Head of caudate nucleus (tissue), 42 donors: Measurements from ENCODE around the gene SPRYD4.
A peak's percentile ranks its signal among the peaks of the same experiment; 100 is the strongest.
"Not testable (repeated sequence)": the region's sequence is repeated elsewhere in the genome, so short reads cannot be mapped to it uniquely, and the experiment has no call there.

Source experiments
- DNase-seq, 42 donors: peaks; one replicate each; pipeline versions ENCODE4 v3.0.0 to v3.0.0-alpha.2; 2020 to 2021; ENCODE audit warnings: mixed read lengths in 7 of 42
- intact Hi-C: fragments of 100-400 bp; cut with DNase I; formaldehyde crosslinking; loops from one replicate; pipeline ENCODE4 v1.15.0; 2022

The SPRYD4 gene

GRCh38 chr12:56499879-56500278 is 31.5 kb downstream of the SPRYD4 start:
- intact Hi-C loops: not testable (repeated sequence)
- peak in 1 of 42 donors; percentile 7 for DNase-seq

- intact Hi-C loops: no loop called here
- DNase-seq: no peak
Observed at GRCh38 chr12:56510786-56511185, 42.4 kb downstream of the SPRYD4 start.

DNA sequence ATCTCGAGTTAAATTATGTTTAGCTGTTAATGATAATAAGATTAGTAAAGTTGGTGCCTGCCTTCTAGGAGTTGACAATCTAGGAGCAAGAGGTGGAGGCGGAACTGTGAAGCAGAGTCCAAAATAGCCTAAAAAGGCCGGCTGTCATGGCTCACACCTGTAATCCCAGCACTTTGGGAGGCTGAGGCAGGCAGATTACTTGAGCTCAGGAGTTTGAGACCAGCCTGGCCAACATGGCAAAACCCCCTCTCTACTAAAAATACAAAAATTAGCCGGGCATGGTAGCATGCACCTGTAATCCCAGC is 45.6 kb downstream of the SPRYD4 start:
- DNase-seq, intact Hi-C loops: not testable (repeated sequence)

DNA sequence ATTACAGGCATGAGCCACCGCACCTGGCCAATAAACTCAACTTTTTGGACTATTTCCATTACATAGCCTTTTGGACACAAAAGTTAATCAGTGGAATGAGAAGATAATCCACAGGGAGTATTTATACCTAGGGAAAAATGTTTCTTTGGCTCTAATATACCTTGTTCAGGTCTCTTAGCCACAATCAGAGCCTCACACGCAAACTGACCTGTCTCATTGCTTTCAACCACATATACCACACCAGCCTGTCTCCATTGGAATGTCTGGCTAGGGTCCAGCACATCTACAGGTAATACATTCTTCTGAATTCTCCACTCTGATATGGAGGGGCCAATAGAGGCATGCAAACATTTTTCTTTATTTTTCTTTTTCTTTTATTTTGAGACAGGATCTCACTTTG is 49.5 kb downstream of the SPRYD4 start:
- intact Hi-C loops: no loop called here
- DNase-seq: no peak

DNA sequence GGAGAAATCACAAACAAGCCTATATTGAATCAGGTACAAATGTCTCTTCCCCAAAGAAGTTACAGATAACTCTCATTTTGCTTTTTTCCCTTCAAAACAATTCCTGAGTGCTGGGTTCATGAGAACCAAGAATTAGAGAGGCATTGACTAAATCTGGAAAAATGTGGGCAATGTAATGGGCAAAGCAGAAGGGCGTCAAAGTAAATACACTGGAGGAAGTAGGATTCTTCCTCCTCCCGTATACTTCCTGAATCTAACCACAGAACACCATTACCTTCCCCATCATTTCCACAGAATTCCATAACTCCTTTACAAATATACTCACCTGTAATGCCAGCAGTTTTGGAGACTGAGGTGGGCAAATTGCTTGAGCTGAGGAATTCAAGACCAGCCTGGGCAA is 50.2 kb downstream of the SPRYD4 start:
- intact Hi-C loops: no loop called here
- DNase-seq: no peak

- intact Hi-C loops: loop anchor here (5.0 kb wide), 1 partner anchor 52 kb away; no protein-coding TSS in a partner anchor
- DNase-seq: no peak
Observed at GRCh38 chr12:56520048-56520447, 51.7 kb downstream of the SPRYD4 start.

- intact Hi-C loops: loop anchor here (5.0 kb wide), 1 partner anchor 52 kb away; no protein-coding TSS in a partner anchor
- DNase-seq: no peak
Observed at GRCh38 chr12:56520506-56520905, 52.1 kb downstream of the SPRYD4 start.

- intact Hi-C loops: loop anchor here (5.0 kb wide), 1 partner anchor 51 kb away; no protein-coding TSS in a partner anchor
- peak in 1 of 42 donors; percentile 9 for DNase-seq
Observed at GRCh38 chr12:56521209-56521589, 52.8 kb downstream of the SPRYD4 start.

DNA sequence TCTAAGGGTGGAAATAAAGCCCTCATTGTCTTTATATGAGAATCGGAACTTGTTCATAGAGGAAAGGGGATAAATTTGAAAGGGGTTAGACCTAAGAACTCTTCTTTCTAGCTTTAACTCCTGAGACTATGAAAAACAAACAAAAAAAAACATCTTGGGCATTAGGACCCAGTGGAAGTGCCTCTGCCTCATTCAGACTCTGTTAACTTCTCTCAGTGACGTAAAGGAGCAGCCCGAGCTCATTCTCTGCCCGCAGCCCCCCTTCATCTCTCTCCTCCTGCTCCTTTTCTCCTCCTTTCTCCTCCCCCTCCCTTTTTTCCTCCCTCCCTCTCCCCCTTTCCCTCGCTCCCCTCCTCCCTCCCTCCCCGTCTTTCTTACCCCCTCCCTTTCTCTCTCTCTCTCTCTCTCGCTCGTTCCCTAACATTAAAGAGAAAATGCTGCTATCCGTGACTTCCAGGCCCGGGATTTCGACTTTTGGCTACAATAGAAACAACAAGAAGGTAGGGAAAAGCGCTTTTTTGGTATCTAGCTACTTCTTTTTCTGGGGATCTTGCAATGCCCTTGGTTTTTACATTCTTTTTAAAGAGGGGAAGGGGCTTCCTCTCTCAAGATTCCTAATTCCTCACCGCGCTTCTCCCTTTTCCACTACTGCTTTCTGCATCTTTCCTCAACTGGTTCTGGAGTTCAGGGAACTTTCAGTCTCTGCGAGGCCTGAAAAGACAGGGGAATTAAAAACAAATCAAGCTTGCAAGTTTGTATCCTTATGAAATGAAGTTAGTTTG is 53.4 kb downstream of the SPRYD4 start, which contains the start of gene RBMS2:
Gene RBMS2 (plus strand): TSS at position 231 of the 782 bp plus-strand sequence. CDS start 204 bp downstream, at position 435.
- intact Hi-C loops: loop anchor here (5.0 kb wide), 1 partner anchor 51 kb away; no protein-coding TSS in a partner anchor
- DNase-seq: peak; percentile 46 to 94 (median 78)

DNA sequence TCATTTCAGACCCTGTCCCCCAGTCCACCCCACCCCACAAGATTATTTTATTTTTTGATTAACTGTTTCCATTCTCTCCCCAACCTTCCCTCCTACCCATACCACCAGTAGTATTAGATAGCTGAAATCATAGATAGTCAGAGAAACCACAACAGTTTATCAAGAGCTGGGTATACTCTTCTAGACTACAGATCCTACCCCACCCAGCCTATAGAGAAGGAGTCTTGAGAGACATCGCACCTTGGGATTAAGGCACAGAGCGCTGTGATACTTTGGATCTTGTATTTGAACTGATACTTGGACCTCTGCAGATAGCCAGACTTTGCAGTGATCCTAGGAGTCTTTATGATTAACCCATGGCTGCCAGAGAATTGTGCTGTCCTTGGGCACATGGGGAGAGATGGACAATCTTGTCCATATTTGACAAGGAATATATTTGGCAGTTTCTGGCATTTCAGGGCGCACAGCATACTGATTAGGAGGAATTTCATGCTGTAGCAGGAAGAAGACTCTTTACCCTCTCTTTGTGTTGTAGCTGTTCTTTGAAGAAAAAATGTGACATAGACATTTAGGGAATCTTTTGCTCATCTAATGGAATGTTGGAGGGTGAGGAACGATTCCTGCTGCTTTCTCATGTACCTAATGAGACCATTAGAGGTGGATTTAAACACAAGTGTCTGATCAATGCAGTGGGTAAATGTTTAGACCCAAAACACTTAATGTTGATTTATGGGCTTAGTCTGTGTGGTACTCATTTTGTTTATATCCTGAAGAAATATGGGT is 54.2 kb downstream of the SPRYD4 start:
- DNase-seq: peak in 1 of 42 donors; percentile 1
- intact Hi-C loops: loop anchor here (5.0 kb wide), 1 partner anchor 50 kb away; no protein-coding TSS in a partner anchor

- DNase-seq: no peak
- intact Hi-C loops: no loop called here
Observed at GRCh38 chr12:56528846-56529245, 60.5 kb downstream of the SPRYD4 start.
